Psoas muscle (tissue), 8 donors: ENCODE results near the gene ATP13A1. TPM values are rescaled to one million over a fixed set of nuclear protein-coding genes. Genes with fewer than 3 reads are reported as not detected.
A peak's percentile ranks its signal among the peaks of the same experiment; 100 is the strongest.

ENCODE experiments used
- ATAC-seq, 4 donors: fragments of 200-7000 bp; cut with Tn5 transposase; one replicate each; pipeline ENCODE4 v1.9.1; 2020; ENCODE audit warnings: moderate library complexity in 3 of 4, mild to moderate bottlenecking in 2 of 4
- DNase-seq, 2 donors: peaks; one replicate each; pipeline ENCODE4 v3.0.0-alpha.2; 2020
- H3K27ac ChIP-seq: fragments of 200-600 bp; one replicate; pipeline ENCODE4 v1.8.0; 2022
- H3K27me3 ChIP-seq, 3 donors: fragments of 200-600 bp in 1 of 3; one replicate each; pipeline versions ENCODE4 v1.6.1 to v1.8.0; 2013 to 2022; ENCODE audit warnings: low read length in 2 of 3, mild to moderate bottlenecking in 2 of 3, moderate library complexity in 1 of 3; ENCODE audit not compliant: insufficient read depth in 3 of 3
- H3K36me3 ChIP-seq, 2 donors: fragments of 200-600 bp in 1 of 2; one replicate each; pipeline versions ENCODE4 v1.6.1 to v1.8.0; 2013 to 2022; ENCODE audit warnings: low read depth in 1 of 2, mild to moderate bottlenecking in 1 of 2, moderate library complexity in 1 of 2; ENCODE audit not compliant: insufficient read depth in 1 of 2
- H3K4me1 ChIP-seq: fragments of 200-600 bp; one replicate; pipeline ENCODE4 v1.8.0; 2022
- H3K4me3 ChIP-seq: fragments of 200-600 bp; one replicate; pipeline ENCODE4 v1.8.0; 2022; ENCODE audit warnings: mild to moderate bottlenecking
- H3K9me3 ChIP-seq: fragments of 200-600 bp; one replicate; pipeline ENCODE4 v1.8.0; 2022
- CTCF ChIP-seq: fragments of 200-600 bp; IDR thresholded peaks from one replicate; pipeline ENCODE4 v1.8.0; 2022; ENCODE audit warnings: antibody characterized with exemption
- WGBS, 3 donors: extraction: QIAGEN DNeasy Blood & Tissue Kit; methylation state at CpG; one replicate each; pipeline versions ENCODE4 v1.1.6 to v1.1.7; 2013; 5-methylcytosine and 5-hydroxymethylcytosine counted together
- intact Hi-C, 2 donors: fragments of 100-400 bp; cut with DNase I; formaldehyde crosslinking; loops; one replicate each; pipeline versions ENCODE4 v1.11.0 to v1.14.2; 2022
- polyA plus RNA-seq, 3 donors: library from polyadenylated mRNA; stranded (reverse); fragments of 200-250 nt; gene quantifications; one replicate each; pipeline ENCODE4 v1.2.3, GENCODE V29; 2013
- total RNA-seq, 4 donors: library from RNA; stranded (reverse); fragmentation: NEBNext Ultra II Directional in 2 of 4; extraction: Animal tissue kit (Norgen Biotek cat#: 25700) in 2 of 4; gene quantifications; one replicate each; pipeline versions ENCODE4 v1.2.1 to v1.2.4, GENCODE V29; 2021 to 2023
- donor health status: healthy with polysubstance abuse.
- donor health status: DM: no; HTN: no; CAD: no; lungs with moderate emphysema.
- donor health status: Bipolar disorder and iron deficiency.
- donor health status: healthy.
- donor health status: DM: yes; HTN: yes; CAD: no.
- donor health status: DM: no; HTN: no; CAD: no.
- donor health status: DM: no; HTN: no; CAD: no.
- donor health status: DM: yes; HTN: yes; CAD: no.

Gene ATP13A1
- total and polyA plus RNA-seq, 7 donors = 15.4 to 27.5 (median 20.6) TPM

GRCh38 chr19:19643158-19644053 is 20.1 kb downstream of the ATP13A1 start, which contains the start of gene GMIP:
TSS of gene GMIP (minus strand) at chr19:19643657. CDS start at chr19:19643529, 128 bp downstream.
- TF ChIP-seq CTCF = peak; percentile 79
- peaks cover 6 to 44% of the 10 kb centered on the region in 2 donors for H3K36me3 ChIP-seq
- intact Hi-C loops = loop anchor here in 1 of 2 donors (2.0 kb wide), 1 partner anchor 111 kb away; no protein-coding TSS in a partner anchor

GRCh38 chr19:19642506-19643157 is 20.8 kb downstream of the ATP13A1 start:
- ATAC-seq (peak in 1 of 4 donors; percentile 12), DNase-seq (no peak)
- no peak for TF ChIP-seq CTCF

More at GRCh38 chr19:19643158-19644053, 20.1 kb downstream of the ATP13A1 start, which contains the start of gene GMIP:
- no peaks in the 10 kb centered on the region for H3K9me3 ChIP-seq
- no peaks in the 10 kb centered on the region for H3K4me1 ChIP-seq
- DNase-seq (peak; percentile 72 to 82), ATAC-seq (peak; percentile 65 to 83 (median 73))
- 1 to 2% (median 1%) methylated on average over 25 to 50 of the region's 50 CpGs for WGBS, 3 donors
- H3K27me3 ChIP-seq = peaks cover 0 to 2% (median 0%) of the 10 kb centered on the region in 3 donors
- no peak within 1 kb of the TSS for H3K27ac ChIP-seq
- H3K4me3 ChIP-seq = peak within 1 kb of the TSS; percentile 76

GRCh38 chr19:19637523-19638251 is 25.8 kb downstream of the ATP13A1 start:
- TF ChIP-seq CTCF = no peak
- ATAC-seq = no peak
- H3K27me3 ChIP-seq = no peaks in the 10 kb centered on the region

More at GRCh38 chr19:19642506-19643157, 20.8 kb downstream of the ATP13A1 start:
- H3K27me3 ChIP-seq = peaks cover 0 to 2% (median 0%) of the 10 kb centered on the region in 3 donors
- 21 to 39% (median 37%) methylated on average over 15 to 16 of the region's 16 CpGs for WGBS, 3 donors
- no peaks in the 10 kb centered on the region for H3K4me1 ChIP-seq
- H3K9me3 ChIP-seq = no peaks in the 10 kb centered on the region
- no peak overlapping the region for H3K27ac ChIP-seq
- intact Hi-C loops = loop anchor here in 1 of 2 donors (2.0 kb wide), 1 partner anchor 110 kb away; no protein-coding TSS in a partner anchor
- H3K4me3 ChIP-seq = peak overlapping the region; percentile 76
- peaks cover 6 to 36% of the 10 kb centered on the region in 2 donors for H3K36me3 ChIP-seq

GRCh38 chr19:19637186-19637522 is 26.3 kb downstream of the ATP13A1 start:
- Histone ChIP-seq H3K4me3 (no peak overlapping the region), H3K27ac (no peak overlapping the region), H3K9me3 (no peaks in the 10 kb centered on the region), H3K27me3 (no peaks in the 10 kb centered on the region), H3K4me1 (no peaks in the 10 kb centered on the region), H3K36me3 (no peaks in the 10 kb centered on the region)
- no peak for TF ChIP-seq CTCF
- 63 to 71% (median 69%) methylated on average over 25 to 27 of the region's 27 CpGs for WGBS, 3 donors
- ATAC-seq (no peak), DNase-seq (no peak)
- intact Hi-C loops = no loop called here

More at GRCh38 chr19:19637523-19638251, 25.8 kb downstream of the ATP13A1 start:
- Histone ChIP-seq H3K27ac (no peak overlapping the region), H3K36me3 (no peaks in the 10 kb centered on the region), H3K4me3 (no peak overlapping the region), H3K9me3 (no peaks in the 10 kb centered on the region), H3K4me1 (no peaks in the 10 kb centered on the region)
- WGBS, 3 donors = 63 to 67% (median 66%) methylated on average over 48 to 53 of the region's 53 CpGs
- intact Hi-C loops = no loop called here
- no peak for DNase-seq
